Loucy (cell line): Measurements from ENCODE around the gene ACTG1.

Source experiments
- H2AFZ ChIP-seq: fragments of 200-600 bp; sonication (generic); 2 replicates; pipeline ENCODE4 v1.6.0; 2016; ENCODE audit warnings: antibody characterized with exemption, mild to moderate bottlenecking, low read length, moderate library complexity
- H3F3A ChIP-seq: fragments of 200-600 bp; 2 replicates; pipeline ENCODE4 v1.6.0; 2016; ENCODE audit warnings: antibody characterized with exemption, low read depth, mild to moderate bottlenecking
- H3K27me3 ChIP-seq: fragments of 200-600 bp; sonication (generic); 2 replicates; pipeline ENCODE4 v1.6.1; 2014; ENCODE audit warnings: low read length, mild to moderate bottlenecking; ENCODE audit not compliant: insufficient read depth, poor library complexity, severe bottlenecking
- H3K36me3 ChIP-seq: fragments of 200-600 bp; sonication (generic); 2 replicates; pipeline ENCODE4 v1.6.1; 2016; ENCODE audit warnings: low read length; ENCODE audit not compliant: insufficient read depth
- H3K4me1 ChIP-seq: fragments of 200-600 bp; sonication (generic); 2 replicates; pipeline ENCODE4 v1.5.1; 2014; ENCODE audit warnings: low read length, mild to moderate bottlenecking; ENCODE audit not compliant: insufficient read depth, poor library complexity, severe bottlenecking
- H3K4me2 ChIP-seq: fragments of 200-600 bp; sonication (generic); 2 replicates; pipeline ENCODE4 v1.6.0; 2014; ENCODE audit warnings: antibody characterized with exemption, low read length, low read depth, mild to moderate bottlenecking; ENCODE audit not compliant: poor library complexity, severe bottlenecking
- H3K4me3 ChIP-seq: fragments of 200-600 bp; sonication (generic); 2 replicates; pipeline ENCODE4 v1.5.1; 2014; ENCODE audit warnings: low read length, mild to moderate bottlenecking, mixed read lengths; ENCODE audit not compliant: poor library complexity, severe bottlenecking
- H3K79me2 ChIP-seq: fragments of 200-600 bp; sonication (generic); 2 replicates; pipeline ENCODE4 v1.6.1; 2014; ENCODE audit warnings: low read length; ENCODE audit not compliant: insufficient read depth
- H3K9ac ChIP-seq: fragments of 200-600 bp; sonication (generic); 2 replicates; pipeline ENCODE4 v1.6.0; 2014; ENCODE audit warnings: mild to moderate bottlenecking, low read depth, low read length, moderate library complexity; ENCODE audit not compliant: poor library complexity, severe bottlenecking
- H3K9me2 ChIP-seq: fragments of 200-600 bp; sonication (generic); replicated peaks from 2 replicates; pipeline ENCODE4 v1.6.1; 2016; ENCODE audit warnings: low read depth, low read length, mixed read lengths
- H3K9me3 ChIP-seq: fragments of 200-600 bp; sonication (generic); 2 replicates; pipeline ENCODE4 v1.6.1; 2014; ENCODE audit warnings: mild to moderate bottlenecking, antibody characterized with exemption, low read length, low read depth; ENCODE audit not compliant: insufficient read depth
- H4K20me1 ChIP-seq: fragments of 200-600 bp; sonication (generic); 2 replicates; pipeline ENCODE4 v1.6.0; 2014; ENCODE audit warnings: antibody characterized with exemption, low read length, mild to moderate bottlenecking; ENCODE audit not compliant: insufficient read depth, poor library complexity, severe bottlenecking
- CTCF ChIP-seq: fragments of 200-600 bp; sonication (generic); conservative IDR thresholded peaks from 2 replicates; pipeline ENCODE4 v1.5.1; 2014; ENCODE audit warnings: mild to moderate bottlenecking, antibody characterized with exemption, low read length
- EZH2phosphoT487 ChIP-seq: fragments of 200-600 bp; IDR thresholded peaks from 2 replicates; pipeline ENCODE4 v1.6.1; 2018; ENCODE audit warnings: antibody characterized with exemption, mild to moderate bottlenecking, moderate library complexity, borderline replicate concordance

Gene ACTG1

GRCh38 chr17:81468111-81468769, 44.4 kb downstream of the ACTG1 start:
- peaks cover 12% of the 10 kb centered on the region for H4K20me1 ChIP-seq
- H3K4me2 ChIP-seq = no peak overlapping the region

GRCh38 chr17:81466564-81467472, 45.8 kb downstream of the ACTG1 start:
- Histone ChIP-seq H3K27me3 (no peaks in the 10 kb centered on the region), H3K4me2 (no peak overlapping the region), H3K9me2 (no peaks in the 10 kb centered on the region), H3K4me3 (no peak overlapping the region), H3K9me3 (no peaks in the 10 kb centered on the region), H2AFZ (no peak overlapping the region), H3K36me3 (peaks cover 25% of the 10 kb centered on the region; the same call in 1 of the 2 replicates), H3K79me2 (peaks cover 21% of the 10 kb centered on the region; the same call in 1 of the 2 replicates), H4K20me1 (peaks cover 14% of the 10 kb centered on the region), H3F3A (no peaks in the 10 kb centered on the region), H3K4me1 (peaks cover 7% of the 10 kb centered on the region), H3K9ac (no peak overlapping the region)
- TF ChIP-seq CTCF = no peak
- no peak for TF ChIP-seq EZH2phosphoT487

More at GRCh38 chr17:81468111-81468769, 44.4 kb downstream of the ACTG1 start:
- no peak overlapping the region for H2AFZ ChIP-seq
- H3K9ac ChIP-seq = no peak overlapping the region
- H3K36me3 ChIP-seq = peaks cover 11% of the 10 kb centered on the region; the same call in 1 of the 2 replicates
- TF ChIP-seq EZH2phosphoT487 (no peak), CTCF (no peak)
- no peaks in the 10 kb centered on the region for H3K27me3 ChIP-seq
- H3K4me1 ChIP-seq = peaks cover 13% of the 10 kb centered on the region
- no peaks in the 10 kb centered on the region for H3K9me3 ChIP-seq
- H3K79me2 ChIP-seq = peaks cover 16% of the 10 kb centered on the region; the same call in 1 of the 2 replicates
- H3K9me2 ChIP-seq = no peaks in the 10 kb centered on the region
- H3F3A ChIP-seq = no peaks in the 10 kb centered on the region
- H3K4me3 ChIP-seq = no peak overlapping the region

GRCh38 chr17:81465910-81466309, 46.7 kb downstream of the ACTG1 start:
- H2AFZ ChIP-seq = no peak overlapping the region
- no peaks in the 10 kb centered on the region for H3K9me2 ChIP-seq
- H3F3A ChIP-seq = no peaks in the 10 kb centered on the region
- H3K9me3 ChIP-seq = no peaks in the 10 kb centered on the region
- H3K27me3 ChIP-seq = no peaks in the 10 kb centered on the region
- H3K4me2 ChIP-seq = no peak overlapping the region
- TF ChIP-seq EZH2phosphoT487 (no peak), CTCF (no peak)
- H3K79me2 ChIP-seq = peaks cover 21% of the 10 kb centered on the region; the same call in 1 of the 2 replicates
- no peak overlapping the region for H3K4me3 ChIP-seq
- H3K4me1 ChIP-seq = no peaks in the 10 kb centered on the region
- no peak overlapping the region for H3K9ac ChIP-seq
- peaks cover 27% of the 10 kb centered on the region; the same call in 1 of the 2 replicates for H3K36me3 ChIP-seq
- peaks cover 14% of the 10 kb centered on the region for H4K20me1 ChIP-seq
